OCI-LY7 (cell line): ENCODE measurements around the gene DHRS7B.

ENCODE experiments used
- CTCF ChIP-seq: fragments of 200-600 bp; sonication (generic); conservative IDR thresholded peaks from 2 replicates; pipeline ENCODE4 v1.5.1; 2014; ENCODE audit warnings: mild to moderate bottlenecking, antibody characterized with exemption, low read length, moderate library complexity, mixed read lengths
- EZH2phosphoT487 ChIP-seq: fragments of 200-600 bp; sonication (generic); IDR thresholded peaks from 2 replicates; pipeline ENCODE4 v1.6.1; 2018; ENCODE audit warnings: low read depth, borderline replicate concordance, mild to moderate bottlenecking, mixed run types, antibody characterized with exemption, low read length, moderate library complexity, mixed read lengths

- TF ChIP-seq CTCF (0 out of 2 replicates have a peak, but pooled peaks have one; percentile 13), EZH2phosphoT487 (no peak)
Measured at GRCh38 chr17:21085707-21086106, 41.1 kb upstream of the DHRS7B start.
